Vagina (tissue), 2 donors: Measurements from ENCODE around the gene PUS3. TPM values are rescaled to one million over a fixed set of nuclear protein-coding genes. Genes with fewer than 3 reads are reported as not detected.

Experiments
- DNase-seq, 2 donors: peaks; one replicate each; pipeline ENCODE4 v3.0.0-alpha.2; 2017; ENCODE audit errors: extremely low spot score in 2 of 2
- H3K27ac ChIP-seq: fragments of 200-600 bp; sonication (generic); one replicate; pipeline ENCODE4 v1.5.1; 2019
- H3K27me3 ChIP-seq: fragments of 200-600 bp; sonication (generic); one replicate; pipeline ENCODE4 v1.5.1; 2019
- H3K36me3 ChIP-seq, 2 donors: fragments of 200-600 bp; sonication (generic); one replicate each; pipeline ENCODE4 v1.5.1; 2017 to 2019
- H3K4me1 ChIP-seq: fragments of 200-600 bp; sonication (generic); one replicate; pipeline ENCODE4 v1.5.1; 2019
- H3K4me3 ChIP-seq, 2 donors: fragments of 200-600 bp; sonication (generic); 1 replicate in 1 of 2; 2 replicates in 1 of 2; pipeline ENCODE4 v1.5.1; 2016 to 2019
- H3K9me3 ChIP-seq: fragments of 200-600 bp; sonication (generic); one replicate; pipeline ENCODE4 v1.5.1; 2019
- CTCF ChIP-seq, 3 experiments: fragments of 450-650 bp in 2 of 3; fragments of 200-600 bp in 1 of 3; sonication (generic) in 1 of 3; IDR thresholded peaks; one replicate each; pipeline ENCODE4 v1.5.1; 2017 to 2019; ENCODE audit warnings: antibody characterized with exemption in 3 of 3, mild to moderate bottlenecking in 2 of 3, moderate library complexity in 2 of 3
- POLR2A ChIP-seq, 2 donors: fragments of 450-650 bp; IDR thresholded peaks; one replicate each; pipeline ENCODE4 v1.6.1; 2017; ENCODE audit warnings: antibody characterized with exemption in 2 of 2, mild to moderate bottlenecking in 2 of 2, moderate library complexity in 2 of 2
- POLR2AphosphoS5 ChIP-seq, 2 donors: sonication (generic); formaldehyde crosslinking; IDR thresholded peaks; one replicate each; pipeline ENCODE4 v1.9.0; 2017; ENCODE audit warnings: antibody characterized with exemption in 2 of 2, mild to moderate bottlenecking in 2 of 2, low read depth in 1 of 2; ENCODE audit not compliant: insufficient read depth in 1 of 2
- intact Hi-C: fragments of 100-400 bp; cut with DNase I; formaldehyde crosslinking; loops from one replicate; pipeline ENCODE4 v1.15.1; 2023
- total RNA-seq: library from RNA; depleted of rRNA; stranded (reverse); fragments of >200 nt; gene quantifications from one replicate; pipeline ENCODE4 v1.2.3, GENCODE V29; 2016

PUS3 gene
- total RNA-seq = 8.1 TPM

GRCh38 chr11:125902927-125903710 lies at the start of gene PUS3:
Gene PUS3, minus strand, starts transcription at chr11:125903206. Its CDS starts 6,922 bp downstream, at chr11:125896284.
- H3K36me3 ChIP-seq = peaks cover 0 to 14% of the 10 kb centered on the region in 2 donors
- intact Hi-C loops = no loop called here
- peaks cover 7% of the 10 kb centered on the region for H3K27me3 ChIP-seq
- peaks cover 25% of the 10 kb centered on the region for H3K4me1 ChIP-seq
- peak within 1 kb of the TSS; percentile 53 to 74 for H3K4me3 ChIP-seq
- no peaks in the 10 kb centered on the region for H3K9me3 ChIP-seq
- TF ChIP-seq POLR2A (IDR thresholded peaks at IDR 0.05) (no peak), POLR2AphosphoS5 (IDR thresholded peaks at IDR 0.05; ENCODE audit: insufficient read depth in 1 of 2, low read depth in 1 of 2) (peak; percentile 71 to 96)
- peak within 1 kb of the TSS; percentile 61 for H3K27ac ChIP-seq
- no peak for DNase-seq

GRCh38 chr11:125952559-125952958 lies 49.6 kb upstream of the PUS3 start:
- Histone ChIP-seq H3K4me3 (peak overlapping the region; percentile 1 to 17), H3K9me3 (no peaks in the 10 kb centered on the region), H3K4me1 (peaks cover 49% of the 10 kb centered on the region), H3K27ac (peak overlapping the region; percentile 29), H3K27me3 (no peaks in the 10 kb centered on the region), H3K36me3 (no peaks in the 10 kb centered on the region)
- no peak for DNase-seq
- TF ChIP-seq POLR2AphosphoS5 (IDR thresholded peaks at IDR 0.05; ENCODE audit: insufficient read depth in 1 of 2, low read depth in 1 of 2) (no peak), CTCF (IDR thresholded peaks at IDR 0.05) (no peak), POLR2A (IDR thresholded peaks at IDR 0.05) (no peak)
- intact Hi-C loops = loop anchor here (10.0 kb wide), 1 partner anchor 702 kb away; no protein-coding TSS in a partner anchor

- H3K27ac ChIP-seq = peak overlapping the region; percentile 38
- intact Hi-C loops = loop anchor here (10.0 kb wide), 1 partner anchor 703 kb away; no protein-coding TSS in a partner anchor
- H3K36me3 ChIP-seq = no peaks in the 10 kb centered on the region
- H3K9me3 ChIP-seq = no peaks in the 10 kb centered on the region
- peak overlapping the region in 1 of 2 donors; percentile 17 for H3K4me3 ChIP-seq
- H3K4me1 ChIP-seq = peaks cover 41% of the 10 kb centered on the region
- TF ChIP-seq CTCF (IDR thresholded peaks at IDR 0.05) = no peak
- no peak for TF ChIP-seq POLR2A (IDR thresholded peaks at IDR 0.05)
- no peak for TF ChIP-seq POLR2AphosphoS5 (IDR thresholded peaks at IDR 0.05; ENCODE audit: insufficient read depth in 1 of 2, low read depth in 1 of 2)
- no peaks in the 10 kb centered on the region for H3K27me3 ChIP-seq
- DNase-seq = peak; percentile 87 to 88
Observed at GRCh38 chr11:125951731-125952130, 48.7 kb upstream of the PUS3 start.

DNA sequence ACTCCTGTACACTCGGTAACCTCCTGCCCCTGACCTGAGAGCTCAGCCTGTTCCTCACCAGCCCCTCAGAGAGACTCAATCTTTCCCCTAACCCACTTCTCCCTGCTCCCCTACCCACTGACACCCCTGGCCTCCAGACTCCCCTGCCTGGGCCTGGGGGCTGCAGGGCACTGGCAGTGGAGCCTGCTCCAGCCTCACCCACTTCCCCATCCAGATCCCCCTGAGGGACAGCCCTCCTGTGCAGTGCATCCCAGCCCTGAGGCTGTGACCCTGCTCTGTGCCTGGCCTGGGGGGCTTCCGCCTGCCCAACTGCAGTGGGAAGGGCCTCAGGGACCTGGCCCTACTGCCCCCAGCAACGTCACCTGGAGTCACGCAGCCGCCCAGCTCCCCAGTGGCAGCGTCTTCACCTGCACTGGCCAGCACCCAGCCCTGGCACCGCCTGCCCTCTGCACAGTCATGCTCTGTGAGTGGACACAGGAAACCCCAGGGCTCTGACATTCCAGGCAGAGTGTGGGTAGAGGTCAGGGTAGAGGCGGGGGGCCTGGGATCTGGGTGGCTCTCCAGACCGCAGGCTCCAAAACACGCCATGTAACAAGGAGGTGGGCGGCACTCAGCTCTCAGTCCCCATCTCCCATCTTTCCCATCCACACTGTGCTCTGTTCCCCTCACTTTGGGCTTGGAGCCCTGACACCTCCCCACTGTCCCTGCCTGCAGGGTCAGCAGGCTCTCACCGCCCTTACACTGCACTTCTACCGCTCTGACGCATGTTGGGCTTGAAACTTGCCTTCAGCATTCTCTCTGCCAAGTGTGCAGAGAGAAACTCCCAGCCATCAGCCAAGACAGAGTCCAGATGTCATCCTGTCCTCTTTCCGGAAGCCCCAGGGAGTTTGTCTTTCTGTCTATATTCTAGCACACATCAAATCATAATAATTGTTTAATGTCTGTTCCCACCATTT lies 48.0 kb upstream of the PUS3 start:
- TF ChIP-seq POLR2A (IDR thresholded peaks at IDR 0.05) = no peak
- TF ChIP-seq POLR2AphosphoS5 (IDR thresholded peaks at IDR 0.05; ENCODE audit: insufficient read depth in 1 of 2, low read depth in 1 of 2) = peak; percentile 45 to 75
- Histone ChIP-seq H3K27ac (peak overlapping the region; percentile 63), H3K4me3 (peak overlapping the region in 1 of 2 donors; percentile 17), H3K4me1 (peaks cover 35% of the 10 kb centered on the region), H3K36me3 (no peaks in the 10 kb centered on the region), H3K9me3 (no peaks in the 10 kb centered on the region), H3K27me3 (no peaks in the 10 kb centered on the region)
- intact Hi-C loops = loop anchor here (10.0 kb wide), 1 partner anchor 704 kb away; no protein-coding TSS in a partner anchor
- peak; percentile 95 for DNase-seq

- H3K27ac ChIP-seq = no peak overlapping the region
- no peak for TF ChIP-seq POLR2AphosphoS5 (IDR thresholded peaks at IDR 0.05; ENCODE audit: insufficient read depth in 1 of 2, low read depth in 1 of 2)
- no peak for TF ChIP-seq CTCF (IDR thresholded peaks at IDR 0.05)
- no peak for TF ChIP-seq POLR2A (IDR thresholded peaks at IDR 0.05)
- H3K4me3 ChIP-seq = no peak overlapping the region
- intact Hi-C loops = loop anchor here (10.0 kb wide), 1 partner anchor 705 kb away; no protein-coding TSS in a partner anchor
- peaks cover 35% of the 10 kb centered on the region for H3K4me1 ChIP-seq
- no peaks in the 10 kb centered on the region for H3K27me3 ChIP-seq
- no peaks in the 10 kb centered on the region for H3K9me3 ChIP-seq
- DNase-seq = peak; percentile 52 to 80
- H3K36me3 ChIP-seq = no peaks in the 10 kb centered on the region
Observed at GRCh38 chr11:125950178-125950490, 47.1 kb upstream of the PUS3 start.
